Measurements from ENCODE around the gene FCSK. TPM values are rescaled to one million over a fixed set of nuclear protein-coding genes. Genes with fewer than 3 reads are reported as not detected.

The FCSK gene
- total and polyA plus RNA-seq, 10 of the 15 experiments (the other 5 are each of a cell fraction or from before 2014, with no cell fraction given): 0.60 to 17.6 (median 7.4) TPM

- TF ChIP-seq BCL3 (IDR thresholded peaks at IDR 0.05; ENCODE audit: borderline replicate concordance, insufficient read depth, low read depth, low read length, poor library complexity, severe bottlenecking): no peak
- TF ChIP-seq KAT2A (conservative IDR thresholded peaks at IDR 0.05; ENCODE audit: control insufficient read depth, low read depth, low read length): no peak
- TF ChIP-seq WRNIP1 (IDR thresholded peaks at IDR 0.05; ENCODE audit: borderline replicate concordance, low read depth, low read length): no peak
- no peak for TF ChIP-seq SMAD1 (IDR thresholded peaks at IDR 0.05; ENCODE audit: low read depth, partially characterized antibody)
- no peak for TF ChIP-seq LARP7 (IDR thresholded peaks at IDR 0.05)
- no peak for TF ChIP-seq ZBTB33 (IDR thresholded peaks at IDR 0.05)
- TF ChIP-seq MAX (IDR thresholded peaks at IDR 0.05; ENCODE audit: low read depth, low read length): no peak
- no peak for TF ChIP-seq RAD21 (IDR thresholded peaks at IDR 0.05; ENCODE audit: insufficient read depth, low read depth, low read length)
- 0 out of 2 replicates have a peak, but pooled peaks have one; percentile 28 for TF ChIP-seq TAF1 (IDR thresholded peaks at IDR 0.05; ENCODE audit: borderline replicate concordance, low read depth, low read length)
- TF ChIP-seq POLR2A (IDR thresholded peaks at IDR 0.05; ENCODE audit: low read depth, low read length): peak; percentile 47
- TF ChIP-seq RAD51 (IDR thresholded peaks at IDR 0.05): no peak
- no peak for TF ChIP-seq HDAC2 (IDR thresholded peaks at IDR 0.05)
- peak; percentile 30 for TF ChIP-seq RUNX3 (IDR thresholded peaks at IDR 0.05; ENCODE audit: low read length)
- TF ChIP-seq SUPT20H (IDR thresholded peaks at IDR 0.05; ENCODE audit: borderline replicate concordance, control insufficient read depth, low read depth, low read length): no peak
- TF ChIP-seq PBX3 (IDR thresholded peaks at IDR 0.05; ENCODE audit: insufficient replicate concordance, low read depth, low read length): no peak
- no peak for TF ChIP-seq CEBPZ (IDR thresholded peaks at IDR 0.05; ENCODE audit: low read depth, low read length)
- TF ChIP-seq GATAD2B (conservative IDR thresholded peaks at IDR 0.05; ENCODE audit: low read depth): no peak
- TF ChIP-seq MLLT1 (IDR thresholded peaks at IDR 0.05): no peak
- TF ChIP-seq POLR2AphosphoS2 (IDR thresholded peaks at IDR 0.05; ENCODE audit: low read depth, low read length): no peak
- TF ChIP-seq GABPA (IDR thresholded peaks at IDR 0.05; ENCODE audit: low read depth): no peak
- no peak for TF ChIP-seq KLF5 (IDR thresholded peaks at IDR 0.05; ENCODE audit: partially characterized antibody)
- no peak for TF ChIP-seq ESRRA (IDR thresholded peaks at IDR 0.05; ENCODE audit: low read length)
Observed at GRCh38 chr16:70407811-70408274, 46.6 kb upstream of the FCSK start (continued).
